Keratinocyte (primary cell): Measurements from ENCODE around the gene IL1RAPL1. TPM values are rescaled to one million over a fixed set of nuclear protein-coding genes. Genes with fewer than 3 reads are reported as not detected.

Source experiments
- DNase-seq: peaks from one replicate; pipeline ENCODE4 v3.0.0-alpha.2; 2011; ENCODE audit warnings: low read depth, missing footprints, low spot score
- FAIRE-seq: peaks from 2 replicates; lab custom pipeline; 2011; peaks lifted over from hg19 to GRCh38; lab: Jason Lieb, UNC
- H2AFZ ChIP-seq: 2 replicates; pipeline ENCODE4 v1.6.0; 2012; ENCODE audit warnings: low read length, control low read depth, inconsistent platforms; ENCODE audit not compliant: control insufficient read depth
- H3K27ac ChIP-seq: 2 replicates; pipeline ENCODE4 v1.5.1; 2011; ENCODE audit warnings: low read length; ENCODE audit not compliant: control insufficient read depth, insufficient read depth
- H3K27me3 ChIP-seq: 3 replicates; pipeline ENCODE4 v1.6.0; 2011; ENCODE audit warnings: low read length; ENCODE audit not compliant: control insufficient read depth, insufficient read depth; ENCODE audit errors: extremely low read depth
- H3K36me3 ChIP-seq, 2 experiments: 2 replicates in 1 of 2; 3 replicates in 1 of 2; pipeline ENCODE4 v1.5.1; 2011; ENCODE audit warnings: low read length in 2 of 2, mild to moderate bottlenecking in 1 of 2; ENCODE audit not compliant: control insufficient read depth in 2 of 2, insufficient read depth in 2 of 2; ENCODE audit errors: extremely low read depth in 1 of 2
- H3K4me1 ChIP-seq: 3 replicates; pipeline ENCODE4 v1.5.1; 2011; ENCODE audit warnings: low read length; ENCODE audit not compliant: control insufficient read depth, insufficient read depth; ENCODE audit errors: extremely low read depth
- H3K4me2 ChIP-seq: 3 replicates; pipeline ENCODE4 v1.6.0; 2011; ENCODE audit warnings: low read depth, low read length; ENCODE audit not compliant: control insufficient read depth, insufficient read depth; ENCODE audit errors: extremely low read depth
- H3K4me3 ChIP-seq, 3 experiments: fragments of 200-600 bp in 1 of 3; sonication (generic) in 1 of 3; 2 replicates in 2 of 3; 3 replicates in 1 of 3; pipeline ENCODE4 v1.5.1; 2011 to 2016; ENCODE audit warnings: low read length in 3 of 3, mild to moderate bottlenecking in 3 of 3, control low read depth in 2 of 3, inconsistent platforms in 1 of 3, low read depth in 1 of 3, mixed read lengths in 1 of 3, mixed run types in 1 of 3, moderate library complexity in 1 of 3; ENCODE audit not compliant: control insufficient read depth in 2 of 3, insufficient read depth in 2 of 3; ENCODE audit errors: extremely low read depth in 1 of 3
- H3K79me2 ChIP-seq: 2 replicates; pipeline ENCODE4 v1.6.0; 2012; ENCODE audit warnings: low read length; ENCODE audit not compliant: control insufficient read depth, insufficient read depth
- H3K9ac ChIP-seq: 3 replicates; pipeline ENCODE4 v1.6.0; 2011; ENCODE audit warnings: low read length; ENCODE audit not compliant: control insufficient read depth, insufficient read depth; ENCODE audit errors: extremely low read depth
- H3K9me1 ChIP-seq: 3 replicates; pipeline ENCODE4 v1.6.0; 2011; ENCODE audit warnings: low read length; ENCODE audit not compliant: control insufficient read depth, insufficient read depth; ENCODE audit errors: extremely low read depth
- H3K9me3 ChIP-seq: 2 replicates; pipeline ENCODE4 v1.5.1; 2012; ENCODE audit warnings: low read depth, low read length; ENCODE audit not compliant: control insufficient read depth
- H4K20me1 ChIP-seq: 3 replicates; pipeline ENCODE4 v1.6.0; 2011; ENCODE audit warnings: low read length; ENCODE audit not compliant: control insufficient read depth, insufficient read depth; ENCODE audit errors: extremely low read depth
- CTCF ChIP-seq, 3 experiments: IDR thresholded peaks in 1 of 3; conservative IDR thresholded peaks in 1 of 3; optimal IDR thresholded peaks in 1 of 3; 2 replicates in 2 of 3; 3 replicates in 1 of 3; pipeline versions ENCODE3 to v1.5.1; 2011; ENCODE audit warnings: low read length in 3 of 3, mild to moderate bottlenecking in 3 of 3, moderate library complexity in 2 of 3, control low read depth in 1 of 3, inconsistent platforms in 1 of 3; ENCODE audit not compliant: insufficient read depth in 2 of 3; ENCODE audit errors: extremely low read depth in 1 of 3
- EZH2 ChIP-seq: IDR thresholded peaks from one replicate; pipeline ENCODE4 v1.6.1; 2012; ENCODE audit warnings: inconsistent platforms, mild to moderate bottlenecking, low read length, moderate library complexity
- dilution Hi-C: fragments of 300-500 bp; cut with MboI; formaldehyde crosslinking; loops from one replicate; pipeline ENCODE4 v1.7.0; 2020; ENCODE audit warnings: low sequenced_read_pairs; ENCODE audit not compliant: extremely low pct_ligation_motif_present
- polyA plus RNA-seq, 5 experiments: library from polyadenylated mRNA; depleted of rRNA in 3 of 5; stranded (reverse) in 3 of 5; stranded (forward) in 1 of 5; unstranded in 1 of 5; fragments of >200 nt; gene quantifications; 1 replicate in 1 of 5; 2 replicates in 3 of 5; 3 replicates in 1 of 5; pipeline versions ENCODE4 v1.2.1 to v1.2.3, GENCODE V29; 2011 to 2012; ENCODE audit warnings: missing spikeins in 2 of 5, low read depth in 1 of 5, low replicate concordance in 1 of 5

The IL1RAPL1 gene
- polyA plus RNA-seq, 1 donor (not counting 4 experiments of a cell fraction or from before 2014, with no cell fraction given): 2.8 TPM

- no peaks in the 10 kb centered on the region for H3K4me1 ChIP-seq
- dilution Hi-C loops: no loop called here
- H2AFZ ChIP-seq: no peak overlapping the region
- no peaks in the 10 kb centered on the region for H3K9me3 ChIP-seq
- no peaks in the 10 kb centered on the region for H3K79me2 ChIP-seq
- H3K9me1 ChIP-seq: no peaks in the 10 kb centered on the region
- H3K27me3 ChIP-seq: no peaks in the 10 kb centered on the region
- FAIRE-seq (no peak), DNase-seq (no peak)
- H4K20me1 ChIP-seq: no peaks in the 10 kb centered on the region
- H3K27ac ChIP-seq: no peak overlapping the region
- TF ChIP-seq CTCF (optimal IDR thresholded peaks at IDR 0.05 in 1 of 3, IDR thresholded peaks at IDR 0.05 in 1 of 3, conservative IDR thresholded peaks at IDR 0.05 in 1 of 3; ENCODE audit: extremely low read depth in 1 of 3, insufficient read depth in 2 of 3, low read length in 3 of 3) (no peak), EZH2 (no peak)
- H3K4me2 ChIP-seq: no peak overlapping the region
- no peak overlapping the region for H3K4me3 ChIP-seq
- H3K9ac ChIP-seq: no peak overlapping the region
- no peaks in the 10 kb centered on the region for H3K36me3 ChIP-seq
These were observed 801.3 kb downstream of the IL1RAPL1 start for GRCh38 chrX:29388509-29388908.

GRCh38 chrX:29397506-29397905 lies 810.3 kb downstream of the IL1RAPL1 start:
- FAIRE-seq (no peak), DNase-seq (no peak)
- dilution Hi-C loops: no loop called here
- no peak overlapping the region for H3K27ac ChIP-seq
- no peak for TF ChIP-seq CTCF (optimal IDR thresholded peaks at IDR 0.05 in 1 of 3, IDR thresholded peaks at IDR 0.05 in 1 of 3, conservative IDR thresholded peaks at IDR 0.05 in 1 of 3; ENCODE audit: extremely low read depth in 1 of 3, insufficient read depth in 2 of 3, low read length in 3 of 3)
- no peak for TF ChIP-seq EZH2
- no peaks in the 10 kb centered on the region for H3K4me1 ChIP-seq
- no peak overlapping the region for H3K9ac ChIP-seq
- H3K9me3 ChIP-seq: no peaks in the 10 kb centered on the region
- H2AFZ ChIP-seq: no peak overlapping the region
- no peaks in the 10 kb centered on the region for H3K27me3 ChIP-seq
- no peaks in the 10 kb centered on the region for H3K79me2 ChIP-seq
- no peaks in the 10 kb centered on the region for H3K36me3 ChIP-seq
- no peak overlapping the region for H3K4me2 ChIP-seq
- H3K4me3 ChIP-seq: no peak overlapping the region
- H3K9me1 ChIP-seq: no peaks in the 10 kb centered on the region
- no peaks in the 10 kb centered on the region for H4K20me1 ChIP-seq
